ENCODE data around the gene DNAAF5.

DNAAF5 gene

GRCh38 chr7:823649-824048 is 97.2 kb downstream of the DNAAF5 start:
- H3K27ac ChIP-seq = peak overlapping the region in 6 of 21 experiments; percentile 30 to 77 (median 49)

DNA sequence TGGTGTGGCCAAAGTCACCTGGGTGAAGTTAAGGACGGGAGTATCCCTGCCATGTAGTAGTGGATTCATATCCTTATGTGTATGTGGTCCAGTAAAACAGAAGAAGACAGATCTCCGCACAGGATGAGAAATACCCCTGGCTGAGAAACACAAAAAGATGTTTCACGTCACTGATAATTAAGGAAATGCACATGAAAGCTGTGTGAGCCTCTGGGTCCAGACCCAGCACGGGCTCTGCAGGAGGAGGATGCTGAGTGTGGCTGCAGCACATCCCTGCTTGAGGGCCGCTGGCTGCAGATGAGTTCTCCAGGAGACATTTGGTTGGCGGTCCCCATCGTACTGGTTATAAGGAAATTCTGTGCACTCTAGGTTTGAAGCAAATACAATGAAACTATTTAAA is 97.6 kb downstream of the DNAAF5 start:
- H3K4me3 ChIP-seq = no peak overlapping the region
- peak overlapping the region in 7 of 21 experiments; percentile 3 to 77 (median 43) for H3K27ac ChIP-seq

More at GRCh38 chr7:823649-824048, 97.2 kb downstream of the DNAAF5 start:
- H3K4me3 ChIP-seq = no peak overlapping the region

GRCh38 chr7:824664-825063 is 98.2 kb downstream of the DNAAF5 start:
- Histone ChIP-seq H3K27ac (peak overlapping the region in 8 of 21 experiments; percentile 3 to 77 (median 57)), H3K4me3 (no peak overlapping the region)

GRCh38 chr7:825386-825785 is 98.9 kb downstream of the DNAAF5 start:
- H3K4me3 ChIP-seq = no peak overlapping the region
- peak overlapping the region in 8 of 21 experiments; percentile 13 to 77 (median 58) for H3K27ac ChIP-seq

- H3K27ac ChIP-seq = peak overlapping the region in 11 of 21 experiments; percentile 13 to 75 (median 46)
- no peak overlapping the region for H3K4me3 ChIP-seq
Measured at GRCh38 chr7:826230-826917, 99.9 kb downstream of the DNAAF5 start.

DNA sequence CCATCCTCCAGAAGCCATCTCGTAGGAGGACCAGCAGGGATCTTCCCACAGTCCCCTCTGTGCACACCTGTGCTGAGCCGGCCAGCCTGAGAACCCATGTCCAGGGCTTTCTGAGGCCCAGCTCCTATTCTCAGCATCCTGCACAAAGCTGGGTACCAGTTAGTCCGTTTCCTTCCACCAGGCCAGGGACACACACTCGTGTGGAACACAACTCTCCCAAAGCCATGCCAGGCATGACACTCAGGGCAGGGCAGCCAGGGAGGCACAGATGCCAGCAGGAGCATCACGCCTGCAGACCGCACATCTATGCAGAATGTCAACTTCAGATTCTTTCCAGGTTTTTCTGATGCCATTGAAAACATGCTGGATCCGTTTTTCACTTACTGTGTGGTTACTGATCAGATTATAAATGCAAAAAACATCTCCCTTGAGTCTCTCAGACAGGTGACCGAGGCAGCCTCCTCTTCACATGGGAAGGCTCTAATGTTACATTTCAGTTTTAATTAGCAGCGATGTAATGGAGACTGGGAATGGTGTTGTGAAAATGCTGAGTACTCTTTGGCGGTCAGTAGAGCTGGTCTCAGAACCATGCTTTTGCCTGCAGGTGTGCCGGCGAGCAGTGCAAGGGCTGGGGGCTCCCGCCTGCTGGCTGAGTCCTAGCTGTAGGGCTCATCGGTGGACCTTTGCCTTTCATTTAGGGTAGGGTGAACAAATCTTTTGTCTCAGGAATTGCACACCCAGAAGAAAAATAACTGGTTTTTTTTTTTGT is 102.5 kb downstream of the DNAAF5 start:
- Histone ChIP-seq H3K27ac (peak overlapping the region in 3 of 21 experiments; percentile 3 to 43 (median 21)), H3K4me3 (no peak overlapping the region)

DNA sequence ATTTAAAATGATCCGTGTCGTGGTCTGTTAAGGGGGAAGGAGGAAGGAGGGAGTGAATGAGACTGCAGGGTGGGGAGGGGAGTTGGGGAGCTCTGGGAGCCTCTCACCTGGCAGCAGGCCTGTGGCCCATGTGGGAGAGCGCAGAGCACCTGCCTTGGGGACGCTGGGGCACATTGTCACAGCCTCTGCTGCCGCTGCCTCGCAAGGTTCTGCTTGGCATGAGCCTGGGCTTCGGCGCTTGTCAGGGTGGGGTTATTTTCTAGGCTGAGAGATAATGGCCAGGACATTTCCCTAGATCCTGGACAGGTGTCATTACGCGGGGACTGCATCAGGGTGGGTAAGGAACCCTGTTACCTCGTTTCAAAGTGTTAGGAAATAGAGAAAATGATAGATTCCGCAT is 103.6 kb downstream of the DNAAF5 start:
- Histone ChIP-seq H3K27ac (peak overlapping the region in 12 of 21 experiments; percentile 44 to 92 (median 86)), H3K4me3 (no peak overlapping the region)

DNA sequence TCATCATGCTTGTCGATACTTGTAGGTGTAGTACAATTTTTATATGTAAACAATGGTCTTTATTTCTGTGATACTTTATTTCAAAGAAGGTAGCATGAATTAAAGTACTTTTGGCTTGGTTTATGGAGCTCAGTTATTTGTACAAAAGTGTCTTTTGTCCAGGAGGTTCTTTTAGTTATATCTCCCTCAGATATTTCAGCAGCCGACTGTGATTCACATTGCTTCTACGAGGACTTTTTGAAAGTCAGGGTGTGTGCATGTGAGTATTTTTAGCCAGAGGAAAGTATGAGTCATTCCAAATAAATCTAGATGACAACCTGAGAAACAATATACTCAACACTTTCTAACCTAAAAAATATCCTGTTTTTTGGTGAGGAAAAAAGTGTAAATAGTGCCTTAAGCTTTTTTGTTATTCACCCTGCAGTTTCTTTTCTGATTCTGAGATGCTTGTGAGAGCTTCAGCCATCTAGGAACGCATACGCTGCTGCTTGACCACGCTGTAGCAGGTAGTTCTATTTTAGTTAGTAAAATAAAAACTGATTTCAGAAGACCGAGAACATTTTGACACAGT is 105.2 kb downstream of the DNAAF5 start:
- Histone ChIP-seq H3K27ac (peak overlapping the region; percentile 23 to 92 (median 84)), H3K4me3 (peak overlapping the region in 1 of 7 experiments; percentile 3)

GRCh38 chr7:832167-832967 is 105.9 kb downstream of the DNAAF5 start, which contains the start of gene SUN1:
Gene SUN1 (plus strand): TSS chr7:832476. CDS start chr7:832525, 49 bp downstream.
- Histone ChIP-seq H3K27ac (peak within 1 kb of the TSS; percentile 23 to 92 (median 84)), H3K4me3 (peak within 1 kb of the TSS in 1 of 7 experiments; percentile 3)

DNA sequence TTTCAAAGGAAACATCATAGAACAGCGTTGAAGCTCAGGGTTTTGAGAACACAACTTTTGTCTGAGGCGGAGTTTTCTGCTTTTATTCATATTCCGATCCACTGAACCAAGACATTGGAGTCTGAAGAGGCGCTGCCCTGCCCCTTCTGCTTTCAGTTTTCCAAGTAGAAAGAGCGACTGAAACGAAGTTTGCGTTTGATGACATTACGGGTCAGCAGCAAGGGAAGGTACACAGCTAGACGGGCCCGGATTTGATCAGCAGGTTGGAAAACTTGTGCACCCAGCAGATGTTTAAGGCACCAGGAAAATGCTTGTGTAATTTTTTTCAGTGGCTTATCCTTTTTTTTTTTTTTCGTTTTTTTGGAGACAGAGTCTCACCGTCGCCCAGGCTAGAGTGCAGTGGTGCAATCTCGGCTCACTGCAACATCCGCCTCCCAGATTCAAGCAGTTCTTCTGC is 106.5 kb downstream of the DNAAF5 start:
- peak overlapping the region in 19 of 21 experiments; percentile 52 to 92 (median 84) for H3K27ac ChIP-seq

DNA sequence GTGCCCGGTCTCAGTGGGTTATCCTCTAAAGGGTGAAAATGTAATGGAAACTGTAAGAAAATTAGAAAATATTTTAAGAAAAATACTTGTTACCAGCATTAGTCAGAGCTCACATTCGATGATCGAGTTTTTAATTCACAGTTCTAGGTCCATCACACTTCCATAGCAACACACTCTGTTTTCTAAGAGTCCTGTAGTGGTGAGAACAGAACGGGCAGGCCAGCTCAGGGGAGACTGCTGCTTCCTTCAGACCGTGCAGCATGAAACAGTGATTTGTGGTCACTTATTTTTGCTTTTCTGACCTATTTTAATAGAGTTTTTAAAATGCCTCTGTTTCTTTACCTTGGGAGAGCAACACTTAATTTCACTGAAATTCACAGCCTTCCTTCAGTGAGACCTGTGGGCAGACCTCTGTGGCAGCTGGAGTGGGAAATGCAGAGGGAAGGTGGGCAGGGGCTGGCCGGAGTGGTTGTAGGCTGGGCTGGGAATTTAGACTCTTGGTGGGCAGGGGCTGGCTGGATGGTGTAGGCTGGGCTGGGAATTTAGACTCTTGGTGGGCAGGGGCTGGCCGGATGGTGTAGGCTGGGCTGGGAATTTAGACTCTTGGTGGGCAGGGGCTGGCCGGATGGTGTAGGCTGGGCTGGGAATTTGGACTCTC is 107.2 kb downstream of the DNAAF5 start:
- Histone ChIP-seq H3K27ac (peak overlapping the region in 16 of 21 experiments; percentile 46 to 92 (median 82)), H3K4me3 (no peak overlapping the region)

More for the DNA sequence above, 106.5 kb downstream of the DNAAF5 start:
- H3K4me3 ChIP-seq = no peak overlapping the region

GRCh38 chr7:834277-834676 is 107.8 kb downstream of the DNAAF5 start:
- H3K27ac ChIP-seq = peak overlapping the region in 12 of 21 experiments; percentile 53 to 92 (median 84)

GRCh38 chr7:835021-835420 is 108.5 kb downstream of the DNAAF5 start:
- no peak overlapping the region for H3K4me3 ChIP-seq
- peak overlapping the region in 9 of 21 experiments; percentile 58 to 88 (median 82) for H3K27ac ChIP-seq

More at GRCh38 chr7:834277-834676, 107.8 kb downstream of the DNAAF5 start:
- no peak overlapping the region for H3K4me3 ChIP-seq

DNA sequence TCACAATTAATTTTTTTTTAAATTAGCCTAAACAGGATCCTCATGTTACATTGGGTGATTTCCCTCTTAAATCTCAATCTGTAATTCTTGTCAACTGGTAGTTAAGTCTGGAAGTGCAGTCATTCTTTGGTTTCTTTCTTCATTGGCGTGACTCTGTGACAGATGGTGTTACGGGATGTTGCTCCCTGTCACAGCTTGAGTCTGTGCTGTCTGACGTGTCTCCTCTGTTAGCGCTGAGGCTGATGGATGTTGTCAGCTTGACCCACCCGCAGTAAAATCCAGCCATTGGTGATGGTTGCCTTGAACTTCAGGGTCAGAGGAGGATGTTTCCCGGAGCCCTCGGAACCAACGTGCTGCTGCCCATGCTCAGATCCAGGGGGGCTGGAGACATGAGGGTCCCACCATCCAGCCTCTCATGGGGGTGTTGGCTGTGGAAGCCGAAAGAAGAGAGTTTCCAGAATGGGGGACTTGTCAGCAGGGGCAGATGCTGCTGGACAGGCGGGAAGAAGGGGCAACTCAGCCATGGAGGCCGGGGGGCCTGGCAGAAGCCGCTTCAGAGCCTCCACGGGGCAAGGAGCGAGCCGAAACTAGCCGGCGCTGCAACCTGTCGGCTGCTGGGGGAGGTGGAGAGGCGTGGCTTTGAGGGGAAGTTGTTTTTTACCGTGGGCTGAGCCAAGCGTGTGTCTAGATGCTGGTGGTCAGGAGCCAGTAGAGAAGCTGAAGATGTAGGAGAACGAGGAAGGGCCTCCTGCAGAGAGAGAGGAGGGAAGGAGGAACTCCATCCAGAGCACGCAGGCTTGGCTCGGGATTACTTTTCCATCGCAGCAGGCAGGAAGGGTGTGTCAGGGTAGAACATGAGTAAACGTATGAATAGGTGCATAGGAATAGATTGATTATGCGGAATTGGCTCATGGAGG is 109.2 kb downstream of the DNAAF5 start:
- Histone ChIP-seq H3K27ac (peak overlapping the region in 20 of 21 experiments; percentile 10 to 88 (median 72)), H3K4me3 (no peak overlapping the region)
